ENCODE results near the gene TEX26.

DNA sequence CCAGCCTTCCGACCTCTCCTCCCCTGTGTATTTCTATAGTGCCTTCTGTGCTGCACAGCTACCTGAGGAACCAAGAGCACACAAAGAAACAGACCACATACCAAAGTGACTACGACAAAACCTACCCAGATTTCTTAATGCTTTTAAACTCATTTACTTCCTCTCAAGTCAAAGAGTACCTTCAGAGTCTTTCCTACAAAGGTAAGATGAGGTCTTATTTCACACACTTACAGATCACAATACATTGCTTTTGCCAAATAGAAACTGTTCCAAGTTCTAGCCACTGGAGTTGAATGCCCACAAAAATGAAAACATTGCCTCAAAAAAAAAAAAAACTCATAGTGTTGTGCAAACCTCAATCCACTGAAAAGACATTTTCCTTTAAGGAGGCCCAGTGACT is 36.4 kb downstream of the TEX26 start:
- TF ChIP-seq, protein P1, sequence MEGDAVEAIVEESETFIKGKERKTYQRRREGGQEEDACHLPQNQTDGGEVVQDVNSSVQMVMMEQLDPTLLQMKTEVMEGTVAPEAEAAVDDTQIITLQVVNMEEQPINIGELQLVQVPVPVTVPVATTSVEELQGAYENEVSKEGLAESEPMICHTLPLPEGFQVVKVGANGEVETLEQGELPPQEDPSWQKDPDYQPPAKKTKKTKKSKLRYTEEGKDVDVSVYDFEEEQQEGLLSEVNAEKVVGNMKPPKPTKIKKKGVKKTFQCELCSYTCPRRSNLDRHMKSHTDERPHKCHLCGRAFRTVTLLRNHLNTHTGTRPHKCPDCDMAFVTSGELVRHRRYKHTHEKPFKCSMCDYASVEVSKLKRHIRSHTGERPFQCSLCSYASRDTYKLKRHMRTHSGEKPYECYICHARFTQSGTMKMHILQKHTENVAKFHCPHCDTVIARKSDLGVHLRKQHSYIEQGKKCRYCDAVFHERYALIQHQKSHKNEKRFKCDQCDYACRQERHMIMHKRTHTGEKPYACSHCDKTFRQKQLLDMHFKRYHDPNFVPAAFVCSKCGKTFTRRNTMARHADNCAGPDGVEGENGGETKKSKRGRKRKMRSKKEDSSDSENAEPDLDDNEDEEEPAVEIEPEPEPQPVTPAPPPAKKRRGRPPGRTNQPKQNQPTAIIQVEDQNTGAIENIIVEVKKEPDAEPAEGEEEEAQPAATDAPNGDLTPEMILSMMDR (IDR thresholded peaks at IDR 0.05; ENCODE audit: insufficient read depth, low read length): no peak
- TF ChIP-seq POLR2AphosphoS5 (IDR thresholded peaks at IDR 0.05; ENCODE audit: low read depth): no peak
- TF ChIP-seq, protein P2, sequence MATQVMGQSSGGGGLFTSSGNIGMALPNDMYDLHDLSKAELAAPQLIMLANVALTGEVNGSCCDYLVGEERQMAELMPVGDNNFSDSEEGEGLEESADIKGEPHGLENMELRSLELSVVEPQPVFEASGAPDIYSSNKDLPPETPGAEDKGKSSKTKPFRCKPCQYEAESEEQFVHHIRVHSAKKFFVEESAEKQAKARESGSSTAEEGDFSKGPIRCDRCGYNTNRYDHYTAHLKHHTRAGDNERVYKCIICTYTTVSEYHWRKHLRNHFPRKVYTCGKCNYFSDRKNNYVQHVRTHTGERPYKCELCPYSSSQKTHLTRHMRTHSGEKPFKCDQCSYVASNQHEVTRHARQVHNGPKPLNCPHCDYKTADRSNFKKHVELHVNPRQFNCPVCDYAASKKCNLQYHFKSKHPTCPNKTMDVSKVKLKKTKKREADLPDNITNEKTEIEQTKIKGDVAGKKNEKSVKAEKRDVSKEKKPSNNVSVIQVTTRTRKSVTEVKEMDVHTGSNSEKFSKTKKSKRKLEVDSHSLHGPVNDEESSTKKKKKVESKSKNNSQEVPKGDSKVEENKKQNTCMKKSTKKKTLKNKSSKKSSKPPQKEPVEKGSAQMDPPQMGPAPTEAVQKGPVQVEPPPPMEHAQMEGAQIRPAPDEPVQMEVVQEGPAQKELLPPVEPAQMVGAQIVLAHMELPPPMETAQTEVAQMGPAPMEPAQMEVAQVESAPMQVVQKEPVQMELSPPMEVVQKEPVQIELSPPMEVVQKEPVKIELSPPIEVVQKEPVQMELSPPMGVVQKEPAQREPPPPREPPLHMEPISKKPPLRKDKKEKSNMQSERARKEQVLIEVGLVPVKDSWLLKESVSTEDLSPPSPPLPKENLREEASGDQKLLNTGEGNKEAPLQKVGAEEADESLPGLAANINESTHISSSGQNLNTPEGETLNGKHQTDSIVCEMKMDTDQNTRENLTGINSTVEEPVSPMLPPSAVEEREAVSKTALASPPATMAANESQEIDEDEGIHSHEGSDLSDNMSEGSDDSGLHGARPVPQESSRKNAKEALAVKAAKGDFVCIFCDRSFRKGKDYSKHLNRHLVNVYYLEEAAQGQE (IDR thresholded peaks at IDR 0.05; ENCODE audit: insufficient replicate concordance, low read depth): no peak

Measured in HL-60 (cell line).